Rectal smooth muscle tissue (tissue), 1 donor: ENCODE measurements around the gene DOK7.

ENCODE experiments used
- H3K27ac ChIP-seq: one replicate; pipeline ENCODE4 v1.7.0; 2013; ENCODE audit warnings: low read depth, low read length, inconsistent platforms
- H3K27me3 ChIP-seq: one replicate; pipeline ENCODE4 v1.7.0; 2013; ENCODE audit warnings: low read length; ENCODE audit not compliant: control insufficient read depth, insufficient read depth
- H3K36me3 ChIP-seq: one replicate; pipeline ENCODE4 v1.7.0; 2013; ENCODE audit warnings: low read length; ENCODE audit not compliant: control insufficient read depth, insufficient read depth
- H3K4me1 ChIP-seq: one replicate; pipeline ENCODE4 v1.7.0; 2013; ENCODE audit warnings: low read length; ENCODE audit not compliant: control insufficient read depth, insufficient read depth
- H3K4me3 ChIP-seq: one replicate; pipeline ENCODE4 v1.7.0; 2013; ENCODE audit warnings: low read length
- H3K9ac ChIP-seq: one replicate; pipeline ENCODE4 v1.7.0; 2013; ENCODE audit warnings: low read length

Gene DOK7

DNA sequence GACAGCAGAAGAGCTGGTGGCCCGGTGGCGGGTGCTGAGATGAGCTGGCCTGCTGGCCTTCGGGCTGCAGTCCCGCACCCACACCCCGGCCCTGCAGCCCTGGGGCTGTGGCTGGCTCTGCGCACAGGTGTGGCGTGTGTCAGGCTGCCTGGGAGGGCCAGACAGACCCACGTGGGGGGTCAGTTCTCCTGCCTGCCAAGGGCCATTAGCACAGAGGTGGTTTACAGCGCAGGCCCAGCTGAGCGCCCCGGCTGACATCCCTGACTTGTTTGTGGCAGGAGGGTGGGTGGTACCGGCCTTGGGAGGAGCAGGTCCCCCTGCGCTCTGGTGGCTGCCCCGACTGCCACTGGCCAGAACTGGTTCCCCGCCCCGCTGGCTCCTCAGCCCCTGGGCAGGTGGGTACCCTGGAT is 30.7 kb upstream of the DOK7 start:
- H3K27me3 ChIP-seq = no peaks in the 10 kb centered on the region
- H3K9ac ChIP-seq = no peak overlapping the region
- H3K36me3 ChIP-seq = no peaks in the 10 kb centered on the region
- no peak overlapping the region for H3K27ac ChIP-seq
- no peak overlapping the region for H3K4me3 ChIP-seq
- H3K4me1 ChIP-seq = no peaks in the 10 kb centered on the region

DNA sequence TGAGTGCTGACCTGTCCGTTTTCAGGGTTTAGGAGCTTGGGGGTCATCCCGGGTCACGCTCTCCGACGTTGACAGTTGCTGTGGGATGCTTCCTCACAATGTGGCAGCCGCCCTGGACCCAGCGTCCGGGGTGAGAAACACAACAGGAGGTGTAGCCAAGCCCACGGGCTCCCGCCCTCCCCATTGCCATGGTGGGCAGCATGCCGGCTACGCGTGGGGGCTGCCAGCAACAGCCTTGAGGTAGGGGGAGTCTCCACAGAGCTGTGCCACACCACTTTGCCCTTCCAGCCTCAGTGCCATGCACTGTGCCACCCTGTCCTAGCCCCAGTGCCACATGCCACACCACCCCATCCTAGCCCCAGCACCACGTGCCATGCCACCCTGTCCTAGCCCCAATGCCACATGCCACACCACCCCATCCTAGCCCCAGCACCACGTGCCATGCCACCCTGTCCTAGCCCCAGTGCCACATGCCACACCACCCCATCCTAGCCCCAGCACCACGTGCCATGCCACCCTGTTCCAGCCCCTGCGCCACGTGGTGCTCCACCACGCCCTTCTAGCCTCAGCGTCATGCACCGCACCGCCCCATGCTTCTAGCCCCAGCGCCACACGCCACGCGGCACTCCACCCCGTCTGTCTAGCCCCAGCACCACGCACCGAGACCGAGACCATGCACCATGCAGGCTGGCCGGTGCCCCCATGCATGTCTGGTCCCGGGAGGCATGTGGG is 29.8 kb upstream of the DOK7 start:
- H3K27me3 ChIP-seq = no peaks in the 10 kb centered on the region
- no peak overlapping the region for H3K9ac ChIP-seq
- H3K4me1 ChIP-seq = no peaks in the 10 kb centered on the region
- H3K4me3 ChIP-seq = no peak overlapping the region
- H3K27ac ChIP-seq = no peak overlapping the region
- no peaks in the 10 kb centered on the region for H3K36me3 ChIP-seq

DNA sequence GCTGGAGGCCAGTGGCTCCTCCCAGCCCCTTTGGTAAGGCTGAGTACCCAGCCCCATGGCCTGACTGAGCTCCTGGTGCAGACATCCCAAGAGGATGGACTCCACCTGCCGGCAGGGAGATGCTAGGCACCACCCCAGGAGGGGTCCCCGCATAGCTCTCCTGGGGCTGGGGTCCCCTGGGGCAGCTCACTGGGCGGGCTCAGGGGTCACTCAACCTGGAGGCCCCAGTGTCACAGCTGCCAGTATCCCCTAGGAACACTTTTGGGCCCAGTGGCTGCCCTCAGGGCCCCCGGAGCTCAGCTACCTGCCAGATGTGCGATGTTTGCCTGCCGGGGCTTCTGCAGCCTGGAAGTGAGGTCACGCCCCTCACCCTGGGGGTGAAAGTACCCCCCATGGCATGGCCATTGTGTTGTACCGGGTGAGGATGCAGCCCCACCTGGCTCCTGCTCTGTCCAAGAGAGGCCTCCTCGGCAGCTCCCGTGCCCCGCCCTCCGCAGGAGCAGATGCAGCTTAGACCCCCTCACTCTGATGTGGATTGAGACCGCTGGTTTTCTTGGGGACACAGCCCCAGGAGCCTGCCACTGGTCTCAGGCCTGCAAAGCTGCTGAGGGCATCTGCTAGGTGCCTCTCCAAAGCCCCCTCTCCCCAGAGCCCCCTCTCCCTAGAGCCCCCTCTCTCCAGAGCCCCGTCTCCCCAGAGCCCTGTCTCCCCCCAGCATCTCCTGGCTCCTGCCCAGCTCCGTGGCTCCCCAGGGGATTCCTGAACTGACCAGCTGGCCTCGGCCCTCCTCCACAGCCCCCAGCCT is 28.0 kb upstream of the DOK7 start:
- H3K4me1 ChIP-seq = no peaks in the 10 kb centered on the region
- H3K36me3 ChIP-seq = no peaks in the 10 kb centered on the region
- no peaks in the 10 kb centered on the region for H3K27me3 ChIP-seq
- H3K27ac ChIP-seq = no peak overlapping the region
- H3K9ac ChIP-seq = no peak overlapping the region
- H3K4me3 ChIP-seq = no peak overlapping the region

DNA sequence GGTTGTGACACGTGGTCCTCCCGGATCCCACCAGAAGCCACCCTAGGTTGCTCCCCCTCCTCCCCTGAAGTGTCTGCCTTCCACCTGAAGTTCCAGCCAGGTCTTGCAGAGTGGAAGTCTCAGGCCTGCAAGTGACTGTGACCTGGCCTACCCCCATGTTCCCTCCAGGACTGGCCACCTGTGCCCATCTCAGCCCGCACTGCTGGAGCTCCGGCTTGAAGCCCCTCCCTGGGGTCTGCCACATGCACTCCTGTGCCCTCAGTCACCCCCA is 27.5 kb upstream of the DOK7 start:
- no peaks in the 10 kb centered on the region for H3K27me3 ChIP-seq
- no peaks in the 10 kb centered on the region for H3K36me3 ChIP-seq
- no peaks in the 10 kb centered on the region for H3K4me1 ChIP-seq
- no peak overlapping the region for H3K4me3 ChIP-seq
- H3K9ac ChIP-seq = no peak overlapping the region
- H3K27ac ChIP-seq = no peak overlapping the region

DNA sequence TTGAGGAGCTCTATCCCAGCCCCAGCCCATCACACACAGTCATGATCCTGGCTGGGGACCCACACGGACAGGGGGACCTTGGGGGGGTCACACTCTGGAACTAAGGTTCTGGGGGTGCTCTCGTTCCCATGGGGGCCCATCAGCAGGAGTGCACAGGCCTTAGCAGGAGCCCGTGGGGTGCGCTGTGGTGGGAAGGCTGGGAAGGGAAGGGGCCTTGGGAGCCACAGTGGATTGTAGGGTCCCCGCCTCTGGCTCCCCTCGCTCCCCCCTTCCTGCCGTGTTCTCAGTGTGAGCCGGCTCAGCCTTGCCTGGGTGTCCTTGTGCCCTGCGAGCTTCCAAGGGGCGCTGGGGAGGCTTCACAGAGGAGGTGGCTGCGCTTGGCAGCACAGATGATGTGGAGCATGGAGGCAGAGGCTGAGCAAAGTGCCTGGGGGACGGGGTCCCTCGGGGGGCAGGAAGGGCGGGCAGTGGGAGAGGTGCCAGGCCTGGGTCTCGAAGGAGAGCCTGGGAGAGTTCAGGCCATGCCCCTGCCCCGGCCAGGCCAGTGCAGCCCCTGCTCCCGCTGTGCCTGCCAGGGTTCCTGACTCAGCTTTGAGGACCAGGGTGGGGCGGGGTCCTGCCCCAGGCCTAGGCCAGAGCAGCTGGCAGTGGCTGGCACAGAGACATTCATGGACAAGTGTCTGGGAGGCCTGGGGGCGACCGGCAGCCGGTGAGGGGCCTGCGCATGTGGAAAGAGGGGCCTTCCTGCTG is 26.9 kb upstream of the DOK7 start:
- H3K9ac ChIP-seq = no peak overlapping the region
- H3K36me3 ChIP-seq = no peaks in the 10 kb centered on the region
- no peak overlapping the region for H3K4me3 ChIP-seq
- H3K27ac ChIP-seq = no peak overlapping the region
- H3K27me3 ChIP-seq = no peaks in the 10 kb centered on the region
- H3K4me1 ChIP-seq = no peaks in the 10 kb centered on the region

DNA sequence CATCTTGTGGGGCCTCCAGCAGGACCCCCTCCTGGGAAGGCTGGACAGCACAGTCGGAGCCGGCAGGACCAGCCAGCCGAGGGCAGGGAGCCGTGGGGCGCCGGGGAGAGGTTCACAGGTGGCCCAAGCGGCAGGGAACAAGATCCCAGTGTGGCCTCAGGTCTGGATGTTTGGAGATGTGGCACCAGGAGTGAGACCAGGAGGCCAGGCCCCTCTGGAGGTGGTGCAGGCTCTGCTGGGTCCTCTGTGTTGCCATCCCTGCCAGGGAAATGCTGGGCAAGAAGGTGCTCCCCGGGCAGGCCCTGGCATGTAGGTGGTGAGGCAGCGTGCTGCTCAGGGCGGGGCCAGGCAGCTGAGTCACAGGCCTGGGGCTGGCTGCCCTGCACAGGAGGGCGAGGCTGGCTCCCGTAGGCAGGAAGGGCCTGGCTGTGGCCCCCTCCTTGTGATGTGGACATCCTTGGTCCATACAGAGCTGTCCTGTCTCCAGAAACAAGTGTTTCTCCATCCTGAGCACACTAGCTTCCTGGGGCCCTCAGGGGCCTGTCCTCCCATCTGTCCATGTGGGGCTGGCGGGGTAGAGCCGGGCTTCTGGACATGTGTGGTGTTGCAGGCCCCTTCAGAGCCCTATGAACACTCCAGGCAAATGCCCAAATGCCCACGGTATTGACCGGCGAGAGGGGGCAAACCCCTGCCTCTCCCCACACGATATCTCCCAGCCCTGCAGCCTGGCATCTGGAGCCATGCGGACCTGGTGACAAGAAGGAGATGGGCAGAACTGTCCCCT is 26.1 kb upstream of the DOK7 start:
- no peaks in the 10 kb centered on the region for H3K36me3 ChIP-seq
- no peak overlapping the region for H3K9ac ChIP-seq
- no peaks in the 10 kb centered on the region for H3K27me3 ChIP-seq
- no peak overlapping the region for H3K27ac ChIP-seq
- H3K4me3 ChIP-seq = no peak overlapping the region
- H3K4me1 ChIP-seq = no peaks in the 10 kb centered on the region

DNA sequence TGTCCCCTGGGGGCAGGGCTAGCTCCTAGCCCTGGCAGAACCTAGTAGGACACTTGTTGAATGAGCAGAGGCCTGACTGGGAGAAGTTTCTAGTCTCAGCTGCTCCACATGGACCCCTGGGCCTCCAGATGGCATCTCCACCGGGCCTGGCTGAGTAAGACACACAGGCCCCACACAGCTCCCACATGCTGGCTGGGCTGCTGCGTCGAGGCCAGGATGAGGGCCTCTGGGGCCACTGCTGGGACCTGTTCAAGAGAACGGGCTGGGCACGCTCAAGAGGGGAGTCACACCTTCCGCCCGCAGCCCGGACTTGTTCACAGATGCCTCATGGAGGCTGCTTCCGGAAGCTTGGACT is 25.5 kb upstream of the DOK7 start:
- no peak overlapping the region for H3K27ac ChIP-seq
- H3K4me1 ChIP-seq = no peaks in the 10 kb centered on the region
- H3K36me3 ChIP-seq = no peaks in the 10 kb centered on the region
- H3K27me3 ChIP-seq = no peaks in the 10 kb centered on the region
- no peak overlapping the region for H3K9ac ChIP-seq
- H3K4me3 ChIP-seq = no peak overlapping the region

DNA sequence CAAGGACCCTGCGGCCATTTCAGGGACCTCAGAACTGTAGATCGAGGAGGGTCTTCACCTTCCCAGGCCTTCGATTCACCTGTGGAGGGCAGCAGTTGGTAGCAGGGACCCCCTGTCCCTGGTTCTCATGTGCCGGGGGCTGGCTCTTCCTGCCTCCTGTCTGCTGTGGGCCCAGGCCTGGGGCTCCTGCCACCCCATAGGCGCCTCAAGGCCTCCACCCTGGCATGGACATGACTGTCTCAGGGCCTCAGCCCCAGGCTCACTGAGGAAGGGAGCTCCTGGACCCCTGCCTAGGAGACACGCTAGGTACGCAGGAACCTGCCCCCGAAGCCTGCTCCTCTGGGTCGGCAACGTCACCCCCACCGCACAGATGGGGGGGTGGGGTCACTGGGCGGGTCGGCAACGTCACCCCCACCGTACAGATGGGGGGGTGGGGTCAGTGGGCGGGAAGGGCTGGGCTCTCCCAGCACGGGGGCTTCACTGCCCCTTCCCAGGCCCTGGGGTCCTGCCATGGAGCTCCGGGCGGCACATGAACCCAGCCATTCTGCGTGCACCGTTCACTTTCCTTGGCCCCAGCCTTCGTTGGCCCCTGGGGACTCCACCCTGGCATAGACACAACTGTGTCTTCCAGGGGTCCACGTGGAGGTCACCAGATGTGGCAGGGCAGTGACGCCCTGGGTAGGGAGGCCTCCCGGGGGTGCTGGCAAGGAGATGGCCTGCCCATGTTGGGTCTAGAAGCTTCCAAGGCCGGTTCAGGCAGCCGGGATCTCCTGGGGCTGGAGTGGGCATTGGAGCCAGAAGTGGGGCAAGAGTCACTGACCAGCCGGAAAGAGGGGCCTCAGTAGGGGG is 24.9 kb upstream of the DOK7 start:
- Histone ChIP-seq H3K27me3 (no peaks in the 10 kb centered on the region), H3K36me3 (no peaks in the 10 kb centered on the region), H3K27ac (no peak overlapping the region), H3K9ac (no peak overlapping the region), H3K4me1 (no peaks in the 10 kb centered on the region), H3K4me3 (no peak overlapping the region)

DNA sequence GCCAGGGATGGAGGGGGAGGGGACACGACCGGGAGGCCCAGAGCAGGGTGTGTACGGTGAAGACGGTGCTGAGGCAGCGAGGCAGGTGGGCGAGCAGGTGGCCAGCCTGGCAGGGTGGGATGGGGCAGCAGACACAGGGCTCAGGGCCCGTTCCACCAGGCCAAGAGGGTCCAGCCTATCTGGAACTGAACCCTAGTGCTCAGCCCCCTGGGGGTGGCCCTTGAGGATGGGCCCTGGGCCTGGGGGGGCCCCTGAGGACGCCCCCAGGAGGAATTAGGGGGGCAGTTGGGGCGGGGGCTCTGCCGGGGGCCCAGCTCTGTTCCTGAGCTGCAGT is 24.3 kb upstream of the DOK7 start:
- Histone ChIP-seq H3K27ac (no peak overlapping the region), H3K4me1 (no peaks in the 10 kb centered on the region), H3K36me3 (no peaks in the 10 kb centered on the region), H3K27me3 (no peaks in the 10 kb centered on the region), H3K4me3 (no peak overlapping the region), H3K9ac (no peak overlapping the region)

DNA sequence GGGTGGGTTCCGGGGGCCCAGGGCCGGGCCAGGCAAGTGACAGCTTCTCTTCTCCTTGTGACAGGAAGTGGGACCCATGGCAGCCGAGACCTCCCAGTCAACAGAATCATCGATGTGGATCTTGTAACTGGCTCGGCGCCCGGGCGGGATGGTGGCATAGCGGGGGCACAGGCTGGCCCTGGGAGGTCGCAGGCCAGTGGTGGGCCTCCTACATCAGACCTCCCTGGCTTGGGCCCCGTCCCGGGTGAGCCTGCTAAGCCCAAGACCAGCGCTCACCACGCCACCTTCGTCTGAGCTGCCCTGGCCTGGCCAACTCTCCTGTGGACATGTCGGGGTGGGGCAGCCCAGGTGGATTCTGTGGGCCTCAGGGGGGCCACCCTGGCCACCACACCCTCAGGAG is 23.7 kb upstream of the DOK7 start:
- Histone ChIP-seq H3K9ac (no peak overlapping the region), H3K4me1 (no peaks in the 10 kb centered on the region), H3K27me3 (no peaks in the 10 kb centered on the region), H3K36me3 (no peaks in the 10 kb centered on the region), H3K4me3 (no peak overlapping the region), H3K27ac (no peak overlapping the region)

DNA sequence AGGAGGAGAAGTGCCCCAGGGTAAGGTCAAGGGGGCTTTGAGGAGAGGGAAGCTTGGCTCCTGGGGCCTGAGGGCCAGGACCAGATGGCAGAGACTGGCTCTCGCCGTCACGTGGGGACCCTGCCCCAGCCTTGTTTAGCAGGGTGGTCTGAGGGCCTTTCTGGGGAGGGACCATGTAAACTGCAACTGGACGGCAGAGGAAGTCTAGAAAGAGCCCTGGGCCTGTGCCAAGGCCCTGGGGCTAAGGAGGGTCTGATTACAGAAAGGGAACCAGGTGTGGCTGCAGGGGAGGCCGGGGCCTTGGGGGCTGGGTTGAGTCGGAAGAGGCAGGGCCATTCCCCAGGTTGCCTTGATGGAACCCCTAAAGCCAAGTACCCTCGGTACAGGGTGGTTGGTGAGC is 23.1 kb upstream of the DOK7 start:
- Histone ChIP-seq H3K27ac (no peak overlapping the region), H3K9ac (no peak overlapping the region), H3K27me3 (no peaks in the 10 kb centered on the region), H3K4me3 (no peak overlapping the region), H3K36me3 (no peaks in the 10 kb centered on the region), H3K4me1 (no peaks in the 10 kb centered on the region)
